Cerebellar cortex (tissue), 1 donor: ENCODE data around the gene GLB1L.
"Not testable (repeated sequence)": the region's sequence is repeated elsewhere in the genome, so short reads cannot be mapped to it uniquely, and the experiment has no call there.

ENCODE experiments used
- DNase-seq: peaks from one replicate; pipeline ENCODE4 v3.0.0-alpha.2; 2015; ENCODE audit warnings: low spot score

GLB1L gene

DNA sequence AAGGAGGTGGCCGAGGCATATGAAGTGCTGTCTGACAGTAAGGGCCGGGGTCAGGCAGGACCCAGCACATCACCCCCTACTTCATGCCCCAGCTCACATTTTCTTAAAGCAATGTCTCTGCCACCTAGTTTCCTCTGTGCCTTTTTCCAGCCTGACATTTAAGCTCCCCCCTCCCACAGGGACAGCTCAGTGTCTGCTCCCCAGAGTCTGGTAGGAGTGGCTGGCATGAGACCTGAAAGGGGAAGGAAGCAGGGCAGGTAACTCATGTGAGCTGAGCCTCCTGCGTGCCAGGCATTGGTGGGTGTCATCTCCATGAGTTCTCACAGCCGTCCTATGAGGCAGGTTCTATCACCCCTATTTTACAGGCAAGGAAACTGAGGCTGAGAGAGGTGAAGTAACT lies 35.4 kb upstream of the GLB1L start:
- DNase-seq, result no peak

GRCh38 chr2:219279916-219280516 lies 34.8 kb upstream of the GLB1L start:
- no peak for DNase-seq

GRCh38 chr2:219279151-219279915 lies 34.1 kb upstream of the GLB1L start, which contains the start of gene DNAJB2:
Gene DNAJB2 (plus strand): TSS chr2:219279366. CDS start chr2:219279834, 468 bp downstream.
- peak; percentile 97 for DNase-seq

GRCh38 chr2:219278655-219279150 lies 33.5 kb upstream of the GLB1L start:
- no peak for DNase-seq

DNA sequence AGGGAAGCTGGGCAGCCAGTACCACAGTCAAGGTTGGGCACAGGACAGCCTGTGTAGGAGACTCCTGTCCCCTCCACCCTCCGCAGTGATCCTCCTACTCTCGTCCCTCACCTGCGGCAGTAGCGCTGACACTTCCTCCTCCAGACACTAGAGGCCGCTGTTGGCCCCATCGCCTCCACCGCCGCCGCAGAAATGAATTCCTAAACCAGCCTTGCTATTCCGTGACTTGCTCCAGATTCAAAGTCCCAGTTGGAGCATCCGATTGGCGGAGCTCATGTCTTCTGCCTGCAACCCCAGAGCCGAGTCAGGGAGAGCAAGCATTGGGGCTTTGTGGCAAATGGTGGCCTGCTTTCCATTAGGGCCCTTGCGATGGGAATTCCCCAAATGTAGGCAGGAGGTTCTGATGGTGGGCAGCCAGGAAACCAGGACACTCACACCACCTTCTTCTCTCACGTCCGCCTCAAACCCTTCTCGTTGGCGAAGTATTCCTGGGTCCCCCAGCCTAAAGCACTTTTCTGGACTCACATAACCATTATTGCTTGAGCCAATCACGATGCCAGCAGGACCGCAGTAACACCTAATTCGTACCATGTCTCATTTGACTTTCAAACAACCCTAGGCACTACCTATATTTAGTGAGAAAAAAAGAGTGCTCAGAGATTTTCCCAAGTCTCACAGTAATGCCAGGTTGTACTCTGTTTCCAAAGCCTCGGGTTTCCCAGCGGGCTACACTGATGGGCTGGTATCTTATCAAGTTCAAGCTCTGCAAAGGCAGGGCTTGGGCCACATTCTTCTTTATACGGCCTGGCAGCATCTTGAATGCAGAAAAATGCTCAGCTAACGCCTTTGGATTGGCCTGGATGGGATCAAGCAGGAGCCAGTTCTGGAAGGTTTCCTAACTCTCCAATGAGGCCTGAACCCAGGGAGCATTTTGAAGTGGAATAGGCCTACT lies 32.7 kb upstream of the GLB1L start:
- peak; percentile 90 for DNase-seq

DNA sequence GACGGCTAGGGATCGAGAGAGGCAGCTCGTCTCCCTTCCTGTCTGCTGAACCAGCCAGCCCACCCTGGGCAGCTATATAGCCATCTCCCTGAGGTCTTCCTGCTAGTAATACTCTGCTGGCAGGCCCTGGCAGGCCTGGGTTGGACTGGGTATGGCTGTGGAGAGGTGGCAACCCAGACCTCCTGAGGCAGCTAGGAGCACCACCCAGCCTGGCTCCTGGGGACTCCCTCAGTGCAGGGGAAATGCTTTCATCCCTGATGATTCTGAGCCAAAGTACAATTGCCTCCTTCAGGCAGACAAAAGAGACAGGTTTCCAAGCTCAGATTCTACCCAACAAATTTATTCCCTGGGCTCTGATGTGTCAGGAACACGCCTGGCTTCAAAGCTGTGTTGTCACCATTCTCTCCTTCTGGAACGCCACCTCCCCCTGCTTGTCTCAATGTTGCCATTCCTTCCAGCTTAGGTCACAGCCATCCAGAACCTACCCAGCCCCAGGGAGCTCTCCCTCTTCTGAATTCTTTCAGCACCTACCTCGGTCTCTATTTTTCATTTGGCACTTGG lies 29.2 kb upstream of the GLB1L start:
- DNase-seq, result no peak

- no peak for DNase-seq
Observed at GRCh38 chr2:219273937-219274336, 28.7 kb upstream of the GLB1L start.

DNA sequence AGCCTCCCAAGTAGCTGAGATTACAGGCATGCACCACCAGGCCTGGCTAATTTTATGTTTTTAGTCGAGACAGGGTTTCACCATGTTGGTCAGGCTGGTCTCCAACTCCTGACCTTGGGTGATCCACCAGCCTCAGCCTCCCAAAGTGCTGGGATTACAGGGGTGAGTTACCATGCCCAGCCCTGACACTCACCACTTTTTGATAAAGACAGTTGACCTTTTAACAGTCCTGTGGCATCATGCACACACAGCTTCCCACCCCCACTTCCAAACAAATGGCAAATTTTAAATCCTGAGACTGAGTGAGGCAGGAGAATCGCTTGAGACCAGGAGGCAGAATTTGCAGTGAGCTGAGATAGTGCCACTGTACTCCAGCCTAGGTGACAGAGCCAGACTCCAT lies 27.8 kb upstream of the GLB1L start:
- no peak for DNase-seq

DNA sequence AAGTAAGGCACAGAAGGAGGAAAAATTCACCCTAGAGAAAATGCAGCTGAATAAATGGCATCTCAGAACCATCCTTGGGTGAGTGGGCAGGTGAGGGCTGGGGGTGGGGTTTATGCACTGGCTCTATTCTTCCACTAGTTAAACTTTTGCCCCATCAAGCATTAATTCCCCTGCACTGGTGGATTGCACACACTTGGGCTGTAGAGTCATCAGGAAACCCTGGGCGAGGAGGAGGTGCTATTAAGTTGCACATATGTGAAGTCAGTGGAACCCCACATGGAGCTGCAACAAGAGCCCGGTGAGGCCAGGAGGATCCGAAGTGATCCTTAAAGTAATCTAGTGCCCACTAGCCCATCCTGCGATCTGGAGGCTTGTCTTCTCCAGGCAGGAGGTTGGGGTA lies 27.1 kb upstream of the GLB1L start:
- no peak for DNase-seq

- no peak for DNase-seq
Observed at GRCh38 chr2:219271021-219271420, 25.8 kb upstream of the GLB1L start.

- DNase-seq, result no peak
Observed at GRCh38 chr2:219270055-219270372, 24.8 kb upstream of the GLB1L start.

GRCh38 chr2:219269362-219270054 lies 24.3 kb upstream of the GLB1L start:
- no peak for DNase-seq

DNA sequence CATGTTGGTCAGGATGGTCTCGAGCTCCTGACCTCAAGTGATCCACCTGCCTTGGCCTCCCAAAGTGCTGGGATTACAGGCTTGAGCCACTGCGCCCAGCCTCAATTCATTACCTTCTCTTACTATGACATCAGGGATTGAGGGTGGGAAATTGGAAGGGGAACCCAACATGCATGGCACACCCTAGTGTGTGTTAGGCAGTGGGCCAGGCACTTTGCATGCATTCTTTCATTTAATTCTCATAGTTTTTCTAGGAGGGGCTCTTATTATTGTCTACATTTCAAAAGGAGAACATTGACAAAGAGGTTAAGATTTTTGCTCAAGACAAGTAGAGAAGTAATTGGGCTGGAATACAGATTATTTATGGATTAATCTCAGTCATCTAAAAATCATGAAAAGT lies 23.1 kb upstream of the GLB1L start:
- DNase-seq, result no peak

GRCh38 chr2:219266886-219267285 lies 21.6 kb upstream of the GLB1L start:
- DNase-seq, result no peak

GRCh38 chr2:219266232-219266631 lies 21.0 kb upstream of the GLB1L start:
- no peak for DNase-seq

DNA sequence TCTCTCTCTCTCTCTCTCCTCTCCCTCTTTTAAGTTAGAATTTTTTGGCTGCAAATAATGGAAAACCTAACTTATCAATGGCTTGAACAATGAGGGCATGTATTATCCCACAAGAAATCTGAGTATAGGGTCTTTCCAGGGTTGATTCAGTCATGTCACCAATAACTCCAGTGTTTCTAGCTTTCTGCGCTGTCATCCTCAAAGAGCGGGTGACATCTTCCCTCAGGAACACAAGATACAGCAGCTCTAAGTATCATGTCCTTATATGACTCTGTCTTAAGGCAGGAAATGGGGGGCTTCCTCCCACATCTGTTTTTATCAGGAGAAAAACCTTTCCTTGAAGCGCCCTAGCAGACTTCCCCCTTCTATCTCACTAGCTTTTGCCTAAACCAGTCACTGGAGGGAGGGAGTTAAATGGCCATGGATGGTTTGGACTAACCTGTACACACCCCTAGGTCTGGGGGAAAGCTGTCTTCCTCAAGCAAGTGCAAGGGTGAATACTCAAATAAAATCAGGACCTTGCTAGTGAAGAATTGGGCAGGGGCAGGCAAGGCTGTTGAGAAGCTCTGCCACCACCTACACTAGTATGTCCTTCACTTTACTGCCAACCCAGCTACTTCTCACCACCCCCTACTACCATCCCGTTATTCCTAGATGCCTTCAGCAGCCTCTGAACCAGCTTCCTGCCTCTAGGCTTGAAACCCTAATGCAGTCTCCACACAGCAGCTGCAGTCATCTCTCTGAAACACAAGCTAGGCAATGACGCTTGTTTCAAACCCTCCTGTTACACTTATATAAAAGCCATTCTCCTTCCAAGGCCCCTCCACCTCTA lies 16.0 kb upstream of the GLB1L start:
- DNase-seq, result no peak

DNA sequence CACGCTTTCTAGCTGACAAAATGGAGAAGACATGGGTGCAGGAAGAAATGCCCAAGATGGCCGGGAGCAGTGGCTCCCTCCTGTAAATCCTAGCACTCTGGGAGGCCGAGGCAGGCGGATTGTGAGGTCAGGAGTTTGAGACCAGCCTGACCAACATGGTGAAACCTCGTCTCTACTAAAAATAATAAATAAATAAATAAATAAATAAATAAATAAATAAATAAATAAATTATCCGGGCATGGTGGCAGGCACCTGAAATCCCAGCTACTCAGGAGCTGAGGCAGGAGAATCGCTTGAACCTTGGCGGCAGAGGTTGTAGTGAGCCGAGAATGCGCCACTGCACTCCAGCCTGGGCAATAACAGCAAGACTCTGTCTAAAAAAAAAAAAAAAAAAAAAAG lies 13.7 kb upstream of the GLB1L start:
- not testable (repeated sequence) for DNase-seq

DNA sequence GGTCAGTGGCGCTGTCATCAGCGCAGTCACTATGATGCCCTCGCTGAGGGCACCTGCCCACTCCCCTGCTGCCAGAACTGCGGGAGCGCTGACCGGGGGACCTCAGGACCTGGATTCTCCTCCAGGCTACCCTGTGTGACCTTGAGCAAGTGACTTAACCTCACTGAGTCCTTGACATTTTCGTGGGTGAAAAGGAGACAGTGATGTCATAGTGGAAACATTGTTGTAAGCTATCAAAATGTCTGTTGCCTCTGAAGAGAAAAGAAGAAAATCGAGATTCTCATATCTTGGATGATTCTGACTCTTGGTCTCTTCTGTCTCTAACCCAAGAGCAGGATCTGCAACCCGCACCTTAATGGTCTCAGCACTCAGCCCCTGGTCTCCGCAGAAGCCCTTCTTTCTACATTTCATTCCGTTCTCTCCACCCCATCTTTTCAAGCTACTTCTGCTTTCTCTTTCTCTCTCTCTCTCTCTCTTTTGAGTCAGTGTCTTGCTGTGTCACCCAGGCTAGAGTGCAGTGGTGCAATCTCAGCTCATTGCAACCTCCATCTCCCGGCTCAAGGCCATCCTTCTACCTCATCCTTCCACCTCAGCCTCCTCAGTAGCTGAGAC lies 9.5 kb upstream of the GLB1L start:
- DNase-seq, result peak; percentile 21

GRCh38 chr2:219253753-219254589 lies 8.7 kb upstream of the GLB1L start, which contains the start of gene TUBA4A:
Gene TUBA4A (minus strand): TSS chr2:219253918. CDS start chr2:219253858, 60 bp downstream.
- peak; percentile 85 for DNase-seq
